ENCODE data around the gene DNAJB6. TPM values are rescaled to one million over a fixed set of nuclear protein-coding genes. Genes with fewer than 3 reads are reported as not detected.

DNAJB6 gene
- total RNA-seq, 1 donor from 2014 or later: 172 TPM

DNA sequence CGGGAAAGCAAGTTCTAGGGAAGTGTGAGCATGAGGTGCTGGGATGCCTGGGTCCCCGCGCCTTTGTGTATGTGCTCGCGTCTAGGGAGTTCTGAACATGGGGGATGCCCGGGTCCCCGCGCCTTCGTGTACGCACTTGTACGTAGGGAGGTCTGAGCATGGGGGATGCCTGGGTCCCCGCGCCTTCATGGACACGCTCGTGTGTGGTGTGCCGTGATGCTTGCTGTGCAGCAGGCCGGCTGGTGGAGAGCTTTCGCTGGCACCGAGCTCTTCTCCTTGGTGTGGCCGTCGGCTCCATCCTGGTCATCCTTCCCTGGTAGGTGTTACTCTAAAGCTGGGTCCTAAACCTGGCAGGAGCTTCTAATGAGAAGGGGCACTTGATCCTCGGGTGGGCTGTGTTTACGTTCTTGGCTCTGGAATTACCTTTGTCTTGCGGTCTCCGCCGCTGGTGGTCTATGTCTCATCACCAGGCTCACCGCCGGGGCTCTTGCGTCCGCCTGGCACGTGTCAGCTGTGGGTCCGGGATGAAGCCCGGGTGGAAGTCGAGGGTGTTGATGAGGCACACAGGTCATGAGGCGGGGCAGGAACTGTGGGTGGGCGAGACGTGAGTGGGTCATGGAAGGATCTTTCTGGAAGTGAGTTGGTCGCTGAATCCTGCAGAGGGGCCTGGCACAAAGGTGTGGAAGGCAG is 63.5 kb downstream of the DNAJB6 start:
- no peak for DNase-seq (ENCODE audit: low spot score)
- no peak overlapping the region for H2AFZ ChIP-seq (replicated peaks)
- Mint-ChIP-seq H3K27ac (peak overlapping the region; percentile 50), H3K4me3 (no peak overlapping the region), H3K36me3 (peaks cover 27% of the 10 kb centered on the region), H3K27me3 (ENCODE audit: insufficient read depth, low read depth) (peaks cover 5% of the 10 kb centered on the region), H3K4me1 (peaks cover 17% of the 10 kb centered on the region), H3K9me3 (no peaks in the 10 kb centered on the region)
- peaks cover 12% of the 10 kb centered on the region for H4K20me1 ChIP-seq (ENCODE audit: low read depth)
- no peak overlapping the region for H3K9ac ChIP-seq
- H3K27me3 ChIP-seq: no peaks in the 10 kb centered on the region
- no peak for TF ChIP-seq EZH2 (IDR thresholded peaks at IDR 0.05)
- TF ChIP-seq, protein P1, sequence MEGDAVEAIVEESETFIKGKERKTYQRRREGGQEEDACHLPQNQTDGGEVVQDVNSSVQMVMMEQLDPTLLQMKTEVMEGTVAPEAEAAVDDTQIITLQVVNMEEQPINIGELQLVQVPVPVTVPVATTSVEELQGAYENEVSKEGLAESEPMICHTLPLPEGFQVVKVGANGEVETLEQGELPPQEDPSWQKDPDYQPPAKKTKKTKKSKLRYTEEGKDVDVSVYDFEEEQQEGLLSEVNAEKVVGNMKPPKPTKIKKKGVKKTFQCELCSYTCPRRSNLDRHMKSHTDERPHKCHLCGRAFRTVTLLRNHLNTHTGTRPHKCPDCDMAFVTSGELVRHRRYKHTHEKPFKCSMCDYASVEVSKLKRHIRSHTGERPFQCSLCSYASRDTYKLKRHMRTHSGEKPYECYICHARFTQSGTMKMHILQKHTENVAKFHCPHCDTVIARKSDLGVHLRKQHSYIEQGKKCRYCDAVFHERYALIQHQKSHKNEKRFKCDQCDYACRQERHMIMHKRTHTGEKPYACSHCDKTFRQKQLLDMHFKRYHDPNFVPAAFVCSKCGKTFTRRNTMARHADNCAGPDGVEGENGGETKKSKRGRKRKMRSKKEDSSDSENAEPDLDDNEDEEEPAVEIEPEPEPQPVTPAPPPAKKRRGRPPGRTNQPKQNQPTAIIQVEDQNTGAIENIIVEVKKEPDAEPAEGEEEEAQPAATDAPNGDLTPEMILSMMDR (IDR thresholded peaks at IDR 0.05): no peak
- TF ChIP-seq EZH2phosphoT487 (IDR thresholded peaks at IDR 0.05): no peak
- H3K4me3 ChIP-seq: no peak overlapping the region
- no peak overlapping the region for H3K4me2 ChIP-seq
- H3K4me1 ChIP-seq: peaks cover 3% of the 10 kb centered on the region
- H3K79me2 ChIP-seq (ENCODE audit: low read depth): peaks cover 40% of the 10 kb centered on the region
- H3K9me3 ChIP-seq (ENCODE audit: low read depth): no peaks in the 10 kb centered on the region
- H3K36me3 ChIP-seq: no peaks in the 10 kb centered on the region
- peaks cover 5% of the 10 kb centered on the region for H3F3A ChIP-seq (ENCODE audit: low read depth)
- H3K27ac ChIP-seq: no peak overlapping the region

DNA sequence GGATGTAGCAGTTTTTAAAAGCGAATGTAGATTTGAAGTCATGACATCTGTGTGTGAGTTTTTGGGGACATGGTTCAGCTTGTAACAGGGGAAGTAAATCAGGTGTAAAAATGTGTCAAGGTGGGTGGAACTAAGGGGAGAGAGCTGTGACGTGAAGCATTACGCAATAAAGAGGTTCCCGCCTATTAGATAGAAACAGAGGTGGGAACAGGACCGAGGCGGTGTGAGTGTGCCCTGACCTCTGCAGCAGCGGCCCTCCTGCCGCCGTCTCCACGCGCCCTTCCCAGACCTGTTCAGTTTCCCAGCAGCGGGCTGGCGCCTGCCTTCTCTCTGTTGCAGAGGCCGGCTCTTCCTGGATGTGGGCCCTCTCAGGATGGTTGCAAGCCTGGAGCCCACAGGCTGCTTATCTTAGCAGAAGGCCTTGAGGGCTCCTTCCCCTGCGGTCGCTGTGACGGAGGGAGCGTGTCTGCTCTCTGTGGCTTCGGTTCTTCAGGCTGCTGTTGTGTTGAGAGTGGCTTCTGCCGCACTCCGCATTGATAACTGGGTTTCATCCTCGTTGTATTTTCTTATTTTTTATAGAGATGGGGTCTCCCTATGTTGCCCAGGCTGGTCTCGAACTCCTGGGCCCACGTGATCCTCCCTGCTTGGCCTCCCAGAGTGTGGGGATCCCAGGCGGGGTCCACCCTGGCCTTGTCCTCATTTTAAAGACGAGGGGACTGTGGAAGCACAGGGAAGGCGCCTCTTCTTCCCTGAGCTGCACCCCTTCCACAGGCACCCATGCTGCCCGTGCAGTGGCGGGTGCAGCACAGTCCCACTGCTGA is 65.0 kb downstream of the DNAJB6 start:
- Histone ChIP-seq H3K79me2 (ENCODE audit: low read depth) (peaks cover 36% of the 10 kb centered on the region), H3K27me3 (no peaks in the 10 kb centered on the region), H3K4me2 (no peak overlapping the region), H3F3A (ENCODE audit: low read depth) (peaks cover 5% of the 10 kb centered on the region), H4K20me1 (ENCODE audit: low read depth) (peaks cover 10% of the 10 kb centered on the region), H3K36me3 (no peaks in the 10 kb centered on the region), H2AFZ (replicated peaks) (no peak overlapping the region), H3K4me1 (peaks cover 3% of the 10 kb centered on the region), H3K27ac (no peak overlapping the region), H3K9ac (no peak overlapping the region), H3K9me3 (ENCODE audit: low read depth) (no peaks in the 10 kb centered on the region), H3K4me3 (no peak overlapping the region)
- Mint-ChIP-seq H3K27ac (peak overlapping the region; percentile 52), H3K9me3 (no peaks in the 10 kb centered on the region), H3K27me3 (ENCODE audit: insufficient read depth, low read depth) (peaks cover 5% of the 10 kb centered on the region), H3K4me1 (peaks cover 16% of the 10 kb centered on the region), H3K4me3 (no peak overlapping the region), H3K36me3 (peaks cover 27% of the 10 kb centered on the region)
- TF ChIP-seq EZH2 (IDR thresholded peaks at IDR 0.05) (no peak), EZH2phosphoT487 (IDR thresholded peaks at IDR 0.05) (no peak)
- TF ChIP-seq, protein P1 (IDR thresholded peaks at IDR 0.05): no peak
- DNase-seq (ENCODE audit: low spot score): no peak

DNA sequence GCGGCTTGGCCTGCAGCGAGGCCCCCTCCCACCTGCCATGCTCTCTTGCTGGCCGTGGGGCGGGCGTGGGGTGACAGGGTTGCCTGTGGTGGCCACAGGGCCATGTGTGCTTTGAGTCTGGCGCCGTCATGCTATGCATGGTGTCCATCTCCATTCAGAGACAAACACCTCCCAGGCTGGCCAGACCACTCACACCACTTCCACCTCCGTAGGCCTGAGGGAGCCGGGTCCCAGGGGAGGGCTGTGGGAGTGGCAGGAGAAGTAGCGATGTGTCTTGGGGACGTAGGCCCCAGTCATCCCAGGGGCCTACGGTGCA is 65.5 kb downstream of the DNAJB6 start:
- Histone ChIP-seq H3K4me1 (peaks cover 3% of the 10 kb centered on the region), H3K9ac (no peak overlapping the region), H2AFZ (replicated peaks) (no peak overlapping the region), H4K20me1 (ENCODE audit: low read depth) (peaks cover 10% of the 10 kb centered on the region), H3K4me2 (no peak overlapping the region), H3K4me3 (no peak overlapping the region), H3K36me3 (no peaks in the 10 kb centered on the region), H3K79me2 (ENCODE audit: low read depth) (peaks cover 36% of the 10 kb centered on the region), H3K27ac (no peak overlapping the region), H3F3A (ENCODE audit: low read depth) (no peaks in the 10 kb centered on the region), H3K9me3 (ENCODE audit: low read depth) (no peaks in the 10 kb centered on the region), H3K27me3 (no peaks in the 10 kb centered on the region)
- no peaks in the 10 kb centered on the region for H3K9me3 Mint-ChIP-seq
- peaks cover 16% of the 10 kb centered on the region for H3K4me1 Mint-ChIP-seq
- peaks cover 27% of the 10 kb centered on the region for H3K36me3 Mint-ChIP-seq
- no peak overlapping the region for H3K4me3 Mint-ChIP-seq
- DNase-seq (ENCODE audit: low spot score): no peak
- no peak overlapping the region for H3K27ac Mint-ChIP-seq
- H3K27me3 Mint-ChIP-seq (ENCODE audit: insufficient read depth, low read depth): peaks cover 5% of the 10 kb centered on the region
- TF ChIP-seq EZH2 (IDR thresholded peaks at IDR 0.05) (no peak), EZH2phosphoT487 (IDR thresholded peaks at IDR 0.05) (no peak)
- TF ChIP-seq, protein P1 (IDR thresholded peaks at IDR 0.05): no peak

Measured in neural progenitor cell (in vitro differentiated cells).